Neural progenitor cell (in vitro differentiated cells): Measurements from ENCODE around the gene KSR1.

Source experiments
- EZH2 ChIP-seq: fragments of 200-600 bp; sonication (generic); IDR thresholded peaks from 2 replicates; pipeline ENCODE4 v1.6.1; 2017; ENCODE audit warnings: antibody characterized with exemption, mild to moderate bottlenecking, moderate library complexity
- EZH2phosphoT487 ChIP-seq: fragments of 200-600 bp; sonication (generic); IDR thresholded peaks from 2 replicates; pipeline ENCODE4 v1.6.1; 2017; ENCODE audit warnings: antibody characterized with exemption
- TF ChIP-seq, protein P1 (sequence below): fragments of 200-600 bp; sonication (generic); IDR thresholded peaks from 2 replicates; pipeline ENCODE4 v1.5.1; 2017; ENCODE audit warnings: antibody characterized with exemption, mild to moderate bottlenecking

- TF ChIP-seq, protein P1, sequence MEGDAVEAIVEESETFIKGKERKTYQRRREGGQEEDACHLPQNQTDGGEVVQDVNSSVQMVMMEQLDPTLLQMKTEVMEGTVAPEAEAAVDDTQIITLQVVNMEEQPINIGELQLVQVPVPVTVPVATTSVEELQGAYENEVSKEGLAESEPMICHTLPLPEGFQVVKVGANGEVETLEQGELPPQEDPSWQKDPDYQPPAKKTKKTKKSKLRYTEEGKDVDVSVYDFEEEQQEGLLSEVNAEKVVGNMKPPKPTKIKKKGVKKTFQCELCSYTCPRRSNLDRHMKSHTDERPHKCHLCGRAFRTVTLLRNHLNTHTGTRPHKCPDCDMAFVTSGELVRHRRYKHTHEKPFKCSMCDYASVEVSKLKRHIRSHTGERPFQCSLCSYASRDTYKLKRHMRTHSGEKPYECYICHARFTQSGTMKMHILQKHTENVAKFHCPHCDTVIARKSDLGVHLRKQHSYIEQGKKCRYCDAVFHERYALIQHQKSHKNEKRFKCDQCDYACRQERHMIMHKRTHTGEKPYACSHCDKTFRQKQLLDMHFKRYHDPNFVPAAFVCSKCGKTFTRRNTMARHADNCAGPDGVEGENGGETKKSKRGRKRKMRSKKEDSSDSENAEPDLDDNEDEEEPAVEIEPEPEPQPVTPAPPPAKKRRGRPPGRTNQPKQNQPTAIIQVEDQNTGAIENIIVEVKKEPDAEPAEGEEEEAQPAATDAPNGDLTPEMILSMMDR: no peak
- TF ChIP-seq EZH2phosphoT487 (no peak), EZH2 (no peak)
Observed at GRCh38 chr17:27442702-27443101, 13.5 kb upstream of the KSR1 start.
